ENCODE measurements around the gene NAT10. TPM values are rescaled to one million over a fixed set of nuclear protein-coding genes. Genes with fewer than 3 reads are reported as not detected.

NAT10 gene
- polyA plus RNA-seq, 1 donor from 2014 or later = 12.7 TPM

GRCh38 chr11:34135439-34135838, 30.0 kb downstream of the NAT10 start:
- H3K4me3 ChIP-seq (ENCODE audit: low read length) = no peak overlapping the region
- H4K20me1 ChIP-seq (ENCODE audit: insufficient read depth) = no peaks in the 10 kb centered on the region
- H3K27me3 ChIP-seq (ENCODE audit: insufficient read depth, low read depth, low read length) = no peaks in the 10 kb centered on the region
- no peaks in the 10 kb centered on the region for H3K79me2 ChIP-seq (replicated peaks; ENCODE audit: insufficient read depth, low read length)
- peaks cover 6% of the 10 kb centered on the region for H3K36me3 ChIP-seq (ENCODE audit: insufficient read depth, low read length)
- H3K9me2 ChIP-seq (ENCODE audit: insufficient read depth, low read length) = no peaks in the 10 kb centered on the region
- TF ChIP-seq REST (IDR thresholded peaks at IDR 0.05; ENCODE audit: borderline replicate concordance) = no peak
- no peak for TF ChIP-seq RAD21 (conservative IDR thresholded peaks at IDR 0.05)
- TF ChIP-seq EP300 (conservative IDR thresholded peaks at IDR 0.05; ENCODE audit: poor library complexity, severe bottlenecking) = no peak
- no peak for TF ChIP-seq POLR2AphosphoS5 (IDR thresholded peaks at IDR 0.05)
- TF ChIP-seq CTCF (IDR thresholded peaks at IDR 0.05; ENCODE audit: poor library complexity, severe bottlenecking) = no peak
- H3K4me2 ChIP-seq (ENCODE audit: low read length) = no peak overlapping the region
- no peak overlapping the region for H3K9ac ChIP-seq (ENCODE audit: low read length)
- no peak overlapping the region for H2AFZ ChIP-seq (ENCODE audit: low read depth, low read length)
- no peaks in the 10 kb centered on the region for H3K9me3 ChIP-seq (ENCODE audit: low read length)
- no peaks in the 10 kb centered on the region for H3F3A ChIP-seq (ENCODE audit: insufficient read depth, low read length, poor library complexity, severe bottlenecking)
- no peak overlapping the region for H3K27ac ChIP-seq (ENCODE audit: low read length)

DNA sequence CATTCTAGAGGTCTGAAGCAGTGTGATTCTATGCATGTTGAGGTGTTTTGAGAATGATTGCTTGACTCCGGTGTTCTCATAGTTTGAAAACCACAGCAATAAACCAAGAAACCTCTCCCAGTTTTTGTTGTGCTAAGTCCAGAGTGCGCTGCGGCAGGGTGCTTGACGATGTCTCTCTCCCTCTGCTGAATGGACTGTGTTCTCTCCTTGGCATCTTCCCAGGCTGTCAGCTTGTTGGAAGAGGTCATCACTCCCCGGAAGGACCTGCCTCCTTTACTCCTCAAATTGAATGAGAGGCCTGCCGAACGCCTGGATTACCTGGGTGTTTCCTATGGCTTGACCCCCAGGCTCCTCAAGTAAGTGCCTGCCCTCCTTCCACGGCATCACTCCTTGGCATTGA, 31.0 kb downstream of the NAT10 start:
- TF ChIP-seq RAD21 (conservative IDR thresholded peaks at IDR 0.05) (no peak), SMC3 (conservative IDR thresholded peaks at IDR 0.05; ENCODE audit: poor library complexity) (no peak), TAF1 (IDR thresholded peaks at IDR 0.05; ENCODE audit: low read depth) (no peak), EZH2 (IDR thresholded peaks at IDR 0.05; ENCODE audit: borderline replicate concordance, insufficient read depth, low read length, poor library complexity, severe bottlenecking) (no peak), EP300 (conservative IDR thresholded peaks at IDR 0.05; ENCODE audit: poor library complexity, severe bottlenecking) (no peak), MXI1 (conservative IDR thresholded peaks at IDR 0.05; ENCODE audit: poor library complexity, severe bottlenecking) (no peak), CTCF (IDR thresholded peaks at IDR 0.05; ENCODE audit: poor library complexity, severe bottlenecking) (no peak), REST (IDR thresholded peaks at IDR 0.05; ENCODE audit: borderline replicate concordance) (no peak), POLR2AphosphoS5 (IDR thresholded peaks at IDR 0.05) (no peak)
- Histone ChIP-seq H3K9me2 (ENCODE audit: insufficient read depth, low read length) (no peaks in the 10 kb centered on the region), H3K4me3 (ENCODE audit: low read length) (no peak overlapping the region), H3F3A (ENCODE audit: insufficient read depth, low read length, poor library complexity, severe bottlenecking) (no peaks in the 10 kb centered on the region), H3K27ac (ENCODE audit: low read length) (no peak overlapping the region), H3K27me3 (ENCODE audit: insufficient read depth, low read depth, low read length) (no peaks in the 10 kb centered on the region), H4K20me1 (ENCODE audit: insufficient read depth) (no peaks in the 10 kb centered on the region), H3K9me3 (ENCODE audit: low read length) (no peaks in the 10 kb centered on the region), H3K4me2 (ENCODE audit: low read length) (no peak overlapping the region), H3K79me2 (replicated peaks; ENCODE audit: insufficient read depth, low read length) (no peaks in the 10 kb centered on the region), H3K9ac (ENCODE audit: low read length) (no peak overlapping the region), H2AFZ (ENCODE audit: low read depth, low read length) (no peak overlapping the region), H3K36me3 (ENCODE audit: insufficient read depth, low read length) (peaks cover 6% of the 10 kb centered on the region)

Measured in neural cell (in vitro differentiated cells).